ENCODE measurements around the gene KBTBD4.

DNA sequence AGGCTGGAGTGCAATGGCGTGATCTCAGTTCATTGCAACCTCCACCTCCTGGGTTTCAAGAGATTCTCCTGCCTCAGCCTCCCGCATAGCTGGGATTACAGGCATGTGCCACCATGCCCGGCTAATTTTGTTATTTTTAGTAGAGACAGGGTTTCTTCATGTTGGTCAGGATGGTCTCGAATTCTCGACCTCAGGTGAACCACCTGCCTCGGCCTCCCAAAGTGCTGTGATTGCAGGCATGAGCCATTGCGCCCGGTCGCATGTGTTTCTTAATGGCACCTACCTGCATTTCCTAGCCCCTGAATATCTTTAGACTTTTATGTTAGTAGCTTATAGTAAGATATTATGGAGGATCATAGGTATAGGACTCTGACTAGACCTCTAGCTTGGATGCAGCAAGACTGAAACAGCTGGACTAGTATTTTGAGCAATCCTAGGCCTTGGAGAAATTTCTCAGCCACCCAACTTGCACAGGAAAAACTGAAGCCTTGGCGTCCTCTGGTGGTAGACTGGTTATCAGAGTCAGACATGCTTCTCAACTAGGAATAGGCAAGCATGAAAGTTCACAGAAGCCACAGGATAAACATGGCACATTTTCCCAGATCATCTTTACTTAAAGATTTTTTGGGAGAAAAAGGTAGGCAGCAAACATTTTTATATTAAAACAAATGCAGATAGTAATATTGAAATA is 38.1 kb upstream of the KBTBD4 start:
- TF ChIP-seq, protein P1, sequence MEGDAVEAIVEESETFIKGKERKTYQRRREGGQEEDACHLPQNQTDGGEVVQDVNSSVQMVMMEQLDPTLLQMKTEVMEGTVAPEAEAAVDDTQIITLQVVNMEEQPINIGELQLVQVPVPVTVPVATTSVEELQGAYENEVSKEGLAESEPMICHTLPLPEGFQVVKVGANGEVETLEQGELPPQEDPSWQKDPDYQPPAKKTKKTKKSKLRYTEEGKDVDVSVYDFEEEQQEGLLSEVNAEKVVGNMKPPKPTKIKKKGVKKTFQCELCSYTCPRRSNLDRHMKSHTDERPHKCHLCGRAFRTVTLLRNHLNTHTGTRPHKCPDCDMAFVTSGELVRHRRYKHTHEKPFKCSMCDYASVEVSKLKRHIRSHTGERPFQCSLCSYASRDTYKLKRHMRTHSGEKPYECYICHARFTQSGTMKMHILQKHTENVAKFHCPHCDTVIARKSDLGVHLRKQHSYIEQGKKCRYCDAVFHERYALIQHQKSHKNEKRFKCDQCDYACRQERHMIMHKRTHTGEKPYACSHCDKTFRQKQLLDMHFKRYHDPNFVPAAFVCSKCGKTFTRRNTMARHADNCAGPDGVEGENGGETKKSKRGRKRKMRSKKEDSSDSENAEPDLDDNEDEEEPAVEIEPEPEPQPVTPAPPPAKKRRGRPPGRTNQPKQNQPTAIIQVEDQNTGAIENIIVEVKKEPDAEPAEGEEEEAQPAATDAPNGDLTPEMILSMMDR (IDR thresholded peaks at IDR 0.05), result no peak
- no peak for TF ChIP-seq ETV6 (CRISPR knock-in tag; IDR thresholded peaks at IDR 0.05)

Data from WTC11 (cell line).